Neural progenitor cell (in vitro differentiated cells): ENCODE results near the gene KIAA1217. TPM values are rescaled to one million over a fixed set of nuclear protein-coding genes. Genes with fewer than 3 reads are reported as not detected.

ENCODE experiments used
- DNase-seq: peaks from one replicate; pipeline ENCODE4 v3.0.0-alpha.2; 2016; ENCODE audit warnings: low spot score
- H2AFZ ChIP-seq: fragments of 200-600 bp; sonication (generic); replicated peaks from 2 replicates; pipeline ENCODE4 v1.6.1; 2016; ENCODE audit warnings: antibody characterized with exemption
- H3F3A ChIP-seq: fragments of 200-600 bp; sonication (generic); 2 replicates; pipeline ENCODE4 v1.6.1; 2016; ENCODE audit warnings: antibody characterized with exemption, low read depth
- H3K27ac ChIP-seq: fragments of 200-600 bp; sonication (generic); 2 replicates; pipeline ENCODE4 v1.5.1; 2016; ENCODE audit warnings: mild to moderate bottlenecking
- H3K27me3 ChIP-seq: fragments of 200-600 bp; sonication (generic); 2 replicates; pipeline ENCODE4 v1.6.1; 2016; ENCODE audit warnings: mild to moderate bottlenecking, moderate library complexity
- H3K36me3 ChIP-seq: fragments of 200-600 bp; sonication (generic); 2 replicates; pipeline ENCODE4 v1.5.1; 2016
- H3K4me1 ChIP-seq: fragments of 200-600 bp; sonication (generic); 2 replicates; pipeline ENCODE4 v1.6.1; 2016; ENCODE audit warnings: mixed run types
- H3K4me2 ChIP-seq: fragments of 200-600 bp; sonication (generic); 2 replicates; pipeline ENCODE4 v1.6.1; 2016
- H3K4me3 ChIP-seq: fragments of 200-600 bp; sonication (generic); 2 replicates; pipeline ENCODE4 v1.5.1; 2016
- H3K79me2 ChIP-seq: fragments of 200-600 bp; sonication (generic); 2 replicates; pipeline ENCODE4 v1.6.1; 2016; ENCODE audit warnings: low read depth
- H3K9ac ChIP-seq: fragments of 200-600 bp; sonication (generic); 2 replicates; pipeline ENCODE4 v1.6.1; 2016
- H3K9me3 ChIP-seq: fragments of 200-600 bp; sonication (generic); 2 replicates; pipeline ENCODE4 v1.5.1; 2016; ENCODE audit warnings: low read depth
- H4K20me1 ChIP-seq: fragments of 200-600 bp; sonication (generic); 2 replicates; pipeline ENCODE4 v1.6.1; 2016; ENCODE audit warnings: low read depth
- H3K27ac Mint-ChIP-seq: 3 replicates; pipeline ENCODE4 v1.8.0; 2021; ENCODE audit warnings: mixed read lengths
- H3K27me3 Mint-ChIP-seq: 2 replicates; pipeline ENCODE4 v1.8.0; 2022; ENCODE audit warnings: low read depth, mild to moderate bottlenecking, inconsistent platforms, moderate library complexity, mixed read lengths; ENCODE audit not compliant: insufficient read depth
- H3K36me3 Mint-ChIP-seq: 3 replicates; pipeline ENCODE4 v1.8.0; 2021; ENCODE audit warnings: mixed read lengths
- H3K4me1 Mint-ChIP-seq: 3 replicates; pipeline ENCODE4 v1.8.0; 2021; ENCODE audit warnings: mixed read lengths
- H3K4me3 Mint-ChIP-seq: 3 replicates; pipeline ENCODE4 v1.8.0; 2021; ENCODE audit warnings: mild to moderate bottlenecking, moderate library complexity, mixed read lengths
- H3K9me3 Mint-ChIP-seq: 3 replicates; pipeline ENCODE4 v1.8.0; 2020; ENCODE audit warnings: mixed read lengths
- EZH2 ChIP-seq: fragments of 200-600 bp; sonication (generic); IDR thresholded peaks from 2 replicates; pipeline ENCODE4 v1.6.1; 2017; ENCODE audit warnings: antibody characterized with exemption, mild to moderate bottlenecking, moderate library complexity
- EZH2phosphoT487 ChIP-seq: fragments of 200-600 bp; sonication (generic); IDR thresholded peaks from 2 replicates; pipeline ENCODE4 v1.6.1; 2017; ENCODE audit warnings: antibody characterized with exemption
- total RNA-seq: library from RNA; depleted of rRNA; stranded (reverse); fragments of >200 nt; gene quantifications from 2 replicates; pipeline ENCODE4 v1.2.3, GENCODE V29; 2015; ENCODE audit warnings: low replicate concordance
- TF ChIP-seq, protein P1 (sequence below): fragments of 200-600 bp; sonication (generic); IDR thresholded peaks from 2 replicates; pipeline ENCODE4 v1.5.1; 2017; ENCODE audit warnings: antibody characterized with exemption, mild to moderate bottlenecking

Gene KIAA1217
- total RNA-seq, 1 donor from 2014 or later: 13.1 TPM

DNA sequence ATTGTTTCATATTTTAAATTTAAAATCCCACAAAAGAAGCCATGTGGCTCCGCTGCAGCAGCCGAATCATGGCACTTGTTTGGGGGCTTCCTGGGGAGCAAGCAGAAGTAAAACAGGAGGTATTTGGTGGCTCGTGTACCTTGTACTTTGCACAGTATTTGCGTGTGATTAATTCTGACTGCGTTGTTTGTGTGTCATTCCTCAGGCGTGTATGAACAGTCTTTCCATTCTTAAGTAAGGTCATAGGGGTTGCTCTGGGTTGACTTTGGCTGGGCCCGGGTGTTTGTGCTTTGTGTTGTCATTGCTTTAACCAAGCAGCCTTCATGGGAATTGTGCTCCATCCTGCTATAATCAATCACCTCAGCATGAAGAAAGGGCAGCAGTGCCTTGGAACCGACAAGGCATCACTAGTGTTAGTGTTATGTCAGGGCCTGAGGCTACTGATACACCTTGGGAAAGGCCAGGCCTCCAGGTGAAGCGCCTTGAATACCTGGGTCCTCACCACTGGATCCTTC, 332.4 kb downstream of the KIAA1217 start:
- H3K9me3 Mint-ChIP-seq: no peaks in the 10 kb centered on the region
- no peaks in the 10 kb centered on the region for H3K4me1 Mint-ChIP-seq
- no peak for DNase-seq
- H3K79me2 ChIP-seq: no peaks in the 10 kb centered on the region
- H3K4me1 ChIP-seq: no peaks in the 10 kb centered on the region
- no peaks in the 10 kb centered on the region for H3K27me3 Mint-ChIP-seq
- TF ChIP-seq EZH2: no peak
- no peak for TF ChIP-seq EZH2phosphoT487
- TF ChIP-seq, protein P1, sequence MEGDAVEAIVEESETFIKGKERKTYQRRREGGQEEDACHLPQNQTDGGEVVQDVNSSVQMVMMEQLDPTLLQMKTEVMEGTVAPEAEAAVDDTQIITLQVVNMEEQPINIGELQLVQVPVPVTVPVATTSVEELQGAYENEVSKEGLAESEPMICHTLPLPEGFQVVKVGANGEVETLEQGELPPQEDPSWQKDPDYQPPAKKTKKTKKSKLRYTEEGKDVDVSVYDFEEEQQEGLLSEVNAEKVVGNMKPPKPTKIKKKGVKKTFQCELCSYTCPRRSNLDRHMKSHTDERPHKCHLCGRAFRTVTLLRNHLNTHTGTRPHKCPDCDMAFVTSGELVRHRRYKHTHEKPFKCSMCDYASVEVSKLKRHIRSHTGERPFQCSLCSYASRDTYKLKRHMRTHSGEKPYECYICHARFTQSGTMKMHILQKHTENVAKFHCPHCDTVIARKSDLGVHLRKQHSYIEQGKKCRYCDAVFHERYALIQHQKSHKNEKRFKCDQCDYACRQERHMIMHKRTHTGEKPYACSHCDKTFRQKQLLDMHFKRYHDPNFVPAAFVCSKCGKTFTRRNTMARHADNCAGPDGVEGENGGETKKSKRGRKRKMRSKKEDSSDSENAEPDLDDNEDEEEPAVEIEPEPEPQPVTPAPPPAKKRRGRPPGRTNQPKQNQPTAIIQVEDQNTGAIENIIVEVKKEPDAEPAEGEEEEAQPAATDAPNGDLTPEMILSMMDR: no peak
- no peak overlapping the region for H3K27ac Mint-ChIP-seq
- peaks cover 39% of the 10 kb centered on the region for H3K36me3 Mint-ChIP-seq
- H3K27ac ChIP-seq: no peak overlapping the region
- no peaks in the 10 kb centered on the region for H3K9me3 ChIP-seq
- H3F3A ChIP-seq: no peaks in the 10 kb centered on the region
- no peak overlapping the region for H3K4me2 ChIP-seq
- H3K4me3 Mint-ChIP-seq: no peak overlapping the region
- H2AFZ ChIP-seq: no peak overlapping the region
- H3K9ac ChIP-seq: no peak overlapping the region
- H4K20me1 ChIP-seq: no peaks in the 10 kb centered on the region
- H3K36me3 ChIP-seq: no peaks in the 10 kb centered on the region
- H3K27me3 ChIP-seq: no peaks in the 10 kb centered on the region
- no peak overlapping the region for H3K4me3 ChIP-seq

DNA sequence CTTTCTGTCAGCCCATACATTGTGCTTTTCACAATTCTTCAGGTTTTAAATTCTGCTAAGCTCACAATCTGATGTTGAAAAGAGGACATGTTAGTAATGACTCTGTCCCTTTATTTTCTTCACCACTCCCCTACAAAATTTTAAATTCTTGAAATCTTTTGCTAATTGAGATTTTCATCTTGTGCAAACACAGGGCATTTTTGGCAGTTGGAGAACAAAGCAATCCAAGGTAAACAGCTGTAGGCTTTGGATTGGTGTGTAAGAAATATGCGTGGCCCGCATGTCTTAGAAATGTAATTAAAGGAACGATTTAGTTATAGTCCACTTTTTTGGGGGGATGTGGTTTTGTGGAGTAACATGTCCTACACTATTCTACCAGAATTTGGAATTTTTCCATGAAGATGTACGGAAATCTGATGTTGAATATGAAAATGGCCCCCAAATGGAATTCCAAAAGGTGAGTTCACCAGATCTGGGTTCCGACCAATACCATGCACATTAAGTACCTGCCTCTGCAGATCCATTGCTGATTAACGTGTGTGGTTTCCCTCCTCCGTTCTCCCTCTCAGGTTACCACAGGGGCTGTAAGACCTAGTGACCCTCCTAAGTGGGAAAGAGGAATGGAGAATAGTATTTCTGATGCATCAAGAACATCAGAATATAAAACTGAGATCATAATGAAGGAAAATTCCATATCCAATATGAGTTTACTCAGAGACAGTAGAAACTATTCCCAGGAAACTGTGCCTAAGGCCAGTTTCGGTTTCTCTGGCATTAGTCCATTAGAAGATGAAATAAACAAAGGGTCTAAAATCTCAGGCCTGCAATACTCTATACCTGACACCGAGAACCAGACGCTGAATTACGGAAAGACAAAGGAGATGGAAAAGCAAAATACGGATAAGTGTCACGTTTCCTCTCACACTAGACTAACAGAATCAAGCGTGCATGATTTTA, 333.7 kb downstream of the KIAA1217 start:
- H3K4me3 Mint-ChIP-seq: no peak overlapping the region
- H3F3A ChIP-seq: no peaks in the 10 kb centered on the region
- H3K27me3 ChIP-seq: no peaks in the 10 kb centered on the region
- no peaks in the 10 kb centered on the region for H3K9me3 Mint-ChIP-seq
- H3K27ac Mint-ChIP-seq: no peak overlapping the region
- H3K9ac ChIP-seq: no peak overlapping the region
- H3K4me1 Mint-ChIP-seq: no peaks in the 10 kb centered on the region
- H3K4me1 ChIP-seq: no peaks in the 10 kb centered on the region
- no peaks in the 10 kb centered on the region for H3K9me3 ChIP-seq
- no peak overlapping the region for H3K4me2 ChIP-seq
- H3K27me3 Mint-ChIP-seq: no peaks in the 10 kb centered on the region
- peaks cover 36% of the 10 kb centered on the region for H3K36me3 Mint-ChIP-seq
- no peaks in the 10 kb centered on the region for H4K20me1 ChIP-seq
- TF ChIP-seq EZH2phosphoT487 (no peak), EZH2 (no peak)
- TF ChIP-seq, protein P1: no peak
- H3K27ac ChIP-seq: no peak overlapping the region
- no peak overlapping the region for H2AFZ ChIP-seq
- no peaks in the 10 kb centered on the region for H3K36me3 ChIP-seq
- DNase-seq: no peak
- no peak overlapping the region for H3K4me3 ChIP-seq
- H3K79me2 ChIP-seq: no peaks in the 10 kb centered on the region

GRCh38 chr10:24544776-24545175, 335.8 kb downstream of the KIAA1217 start:
- Histone ChIP-seq H3K27ac (no peak overlapping the region), H3K9me3 (no peaks in the 10 kb centered on the region), H3K79me2 (no peaks in the 10 kb centered on the region), H3K27me3 (no peaks in the 10 kb centered on the region), H3K4me3 (no peak overlapping the region), H3K36me3 (no peaks in the 10 kb centered on the region), H3F3A (no peaks in the 10 kb centered on the region), H3K4me1 (no peaks in the 10 kb centered on the region), H3K9ac (no peak overlapping the region), H4K20me1 (no peaks in the 10 kb centered on the region), H2AFZ (no peak overlapping the region), H3K4me2 (no peak overlapping the region)
- Mint-ChIP-seq H3K9me3 (no peaks in the 10 kb centered on the region), H3K36me3 (peaks cover 32% of the 10 kb centered on the region), H3K4me3 (no peak overlapping the region), H3K4me1 (no peaks in the 10 kb centered on the region), H3K27ac (no peak overlapping the region), H3K27me3 (peaks cover 2% of the 10 kb centered on the region)
- no peak for TF ChIP-seq EZH2
- TF ChIP-seq, protein P1: no peak
- no peak for DNase-seq
